Uterus (tissue), 2 donors: Measurements from ENCODE around the gene RHBDL2.

Source experiments
- CTCF ChIP-seq, 4 experiments: fragments of 200-600 bp in 2 of 4; fragments of 450-650 bp in 2 of 4; sonication (generic) in 2 of 4; IDR thresholded peaks; one replicate each; pipeline ENCODE4 v1.5.1; 2016 to 2019; ENCODE audit warnings: antibody characterized with exemption in 4 of 4, mild to moderate bottlenecking in 2 of 4, moderate library complexity in 1 of 4
- POLR2A ChIP-seq, 2 donors: fragments of 450-650 bp; IDR thresholded peaks; one replicate each; pipeline ENCODE4 v1.6.1; 2016; ENCODE audit warnings: antibody characterized with exemption in 2 of 2, mild to moderate bottlenecking in 1 of 2, moderate library complexity in 1 of 2

- TF ChIP-seq CTCF (IDR thresholded peaks at IDR 0.05) = no peak
- no peak for TF ChIP-seq POLR2A (IDR thresholded peaks at IDR 0.05)
Observed at GRCh38 chr1:38885092-38885491, 56.5 kb downstream of the RHBDL2 start.
